ENCODE results near the gene ALDH1A1.

DNA sequence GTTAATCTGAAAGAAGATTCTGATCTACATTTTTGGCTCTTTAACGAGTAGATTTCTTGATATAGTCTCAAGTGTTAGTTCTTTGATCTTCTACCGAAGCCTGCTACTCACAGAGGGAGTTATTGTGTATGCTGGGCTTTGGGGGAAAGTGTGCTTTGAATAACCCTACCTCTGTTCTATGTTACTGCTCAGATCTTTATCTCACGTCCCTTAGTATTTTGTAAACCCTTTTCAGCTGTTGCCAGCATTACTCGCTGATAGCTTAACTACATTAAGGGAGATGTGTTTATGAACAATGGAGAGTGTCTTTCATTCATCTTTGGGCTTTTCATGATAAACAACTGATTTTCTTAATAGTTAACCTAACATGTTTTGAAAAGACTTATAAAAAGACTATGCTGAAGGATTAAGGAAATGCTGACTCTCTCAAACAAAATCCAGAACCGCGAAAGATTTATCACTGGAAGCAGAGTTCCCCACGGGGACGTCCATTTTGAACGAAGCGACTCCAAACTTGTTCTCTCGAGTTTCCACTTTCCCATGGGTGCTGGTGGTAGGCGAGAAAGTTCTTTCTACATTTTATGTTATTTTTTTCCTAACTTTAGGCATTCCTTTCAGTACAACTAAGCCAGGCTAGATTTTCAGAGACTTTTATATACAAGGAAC lies 27.9 kb upstream of the ALDH1A1 start:
- TF ChIP-seq, protein P1, sequence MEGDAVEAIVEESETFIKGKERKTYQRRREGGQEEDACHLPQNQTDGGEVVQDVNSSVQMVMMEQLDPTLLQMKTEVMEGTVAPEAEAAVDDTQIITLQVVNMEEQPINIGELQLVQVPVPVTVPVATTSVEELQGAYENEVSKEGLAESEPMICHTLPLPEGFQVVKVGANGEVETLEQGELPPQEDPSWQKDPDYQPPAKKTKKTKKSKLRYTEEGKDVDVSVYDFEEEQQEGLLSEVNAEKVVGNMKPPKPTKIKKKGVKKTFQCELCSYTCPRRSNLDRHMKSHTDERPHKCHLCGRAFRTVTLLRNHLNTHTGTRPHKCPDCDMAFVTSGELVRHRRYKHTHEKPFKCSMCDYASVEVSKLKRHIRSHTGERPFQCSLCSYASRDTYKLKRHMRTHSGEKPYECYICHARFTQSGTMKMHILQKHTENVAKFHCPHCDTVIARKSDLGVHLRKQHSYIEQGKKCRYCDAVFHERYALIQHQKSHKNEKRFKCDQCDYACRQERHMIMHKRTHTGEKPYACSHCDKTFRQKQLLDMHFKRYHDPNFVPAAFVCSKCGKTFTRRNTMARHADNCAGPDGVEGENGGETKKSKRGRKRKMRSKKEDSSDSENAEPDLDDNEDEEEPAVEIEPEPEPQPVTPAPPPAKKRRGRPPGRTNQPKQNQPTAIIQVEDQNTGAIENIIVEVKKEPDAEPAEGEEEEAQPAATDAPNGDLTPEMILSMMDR (IDR thresholded peaks at IDR 0.05) = no peak
- no peak for TF ChIP-seq POLR2A (IDR thresholded peaks at IDR 0.05)

All from Peyer's patch (tissue), 4 donors.